AG10803 (cell line): ENCODE data around the gene USP19.

Experiments used
- DNase-seq: peaks from one replicate; pipeline ENCODE4 v3.0.0; 2010; ENCODE audit warnings: low read depth
- H3K4me3 ChIP-seq: 2 replicates; pipeline ENCODE4 v1.5.1; 2011; ENCODE audit warnings: mild to moderate bottlenecking, low read length, control low read depth
- TF ChIP-seq, protein P1 (sequence below): conservative IDR thresholded peaks from 2 replicates; pipeline ENCODE4 v1.5.1; 2011; ENCODE audit warnings: mild to moderate bottlenecking, low read length, control low read depth, inconsistent platforms

The USP19 gene

DNA sequence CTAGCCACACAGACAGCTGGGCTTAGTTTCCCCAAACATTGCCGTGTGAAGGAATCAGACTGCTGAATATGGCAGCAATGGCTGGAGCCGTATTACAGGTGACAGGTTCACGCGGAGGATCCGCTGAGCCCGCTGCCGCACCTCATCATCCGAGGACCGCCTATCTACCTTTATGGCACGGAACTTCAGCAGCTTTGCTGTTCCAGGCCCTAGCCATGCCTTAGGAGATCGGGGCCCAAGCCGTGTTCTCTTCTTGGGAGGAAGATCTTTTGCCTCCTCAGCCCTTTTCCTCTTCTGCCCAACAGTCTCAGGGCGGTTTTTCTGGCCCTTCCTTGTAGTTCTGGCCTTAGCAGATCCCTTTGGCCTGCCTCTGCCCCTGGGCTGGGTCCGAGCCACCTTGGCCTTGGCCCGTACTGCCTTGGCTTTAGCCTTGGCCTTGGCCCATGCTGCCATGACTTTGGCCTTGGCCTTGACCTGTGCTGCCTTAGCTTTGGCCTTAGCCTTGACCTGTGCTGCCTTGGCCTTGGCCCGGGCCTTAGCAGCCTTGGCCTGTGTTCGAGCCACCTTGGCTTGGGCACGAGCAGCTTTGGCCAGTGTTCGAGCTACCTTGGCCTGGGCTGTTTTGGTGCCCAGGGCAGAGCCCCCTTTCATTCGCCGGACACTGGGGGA is 42.3 kb upstream of the USP19 start:
- DNase-seq, result no peak
- TF ChIP-seq, protein P1, sequence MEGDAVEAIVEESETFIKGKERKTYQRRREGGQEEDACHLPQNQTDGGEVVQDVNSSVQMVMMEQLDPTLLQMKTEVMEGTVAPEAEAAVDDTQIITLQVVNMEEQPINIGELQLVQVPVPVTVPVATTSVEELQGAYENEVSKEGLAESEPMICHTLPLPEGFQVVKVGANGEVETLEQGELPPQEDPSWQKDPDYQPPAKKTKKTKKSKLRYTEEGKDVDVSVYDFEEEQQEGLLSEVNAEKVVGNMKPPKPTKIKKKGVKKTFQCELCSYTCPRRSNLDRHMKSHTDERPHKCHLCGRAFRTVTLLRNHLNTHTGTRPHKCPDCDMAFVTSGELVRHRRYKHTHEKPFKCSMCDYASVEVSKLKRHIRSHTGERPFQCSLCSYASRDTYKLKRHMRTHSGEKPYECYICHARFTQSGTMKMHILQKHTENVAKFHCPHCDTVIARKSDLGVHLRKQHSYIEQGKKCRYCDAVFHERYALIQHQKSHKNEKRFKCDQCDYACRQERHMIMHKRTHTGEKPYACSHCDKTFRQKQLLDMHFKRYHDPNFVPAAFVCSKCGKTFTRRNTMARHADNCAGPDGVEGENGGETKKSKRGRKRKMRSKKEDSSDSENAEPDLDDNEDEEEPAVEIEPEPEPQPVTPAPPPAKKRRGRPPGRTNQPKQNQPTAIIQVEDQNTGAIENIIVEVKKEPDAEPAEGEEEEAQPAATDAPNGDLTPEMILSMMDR, result no peak
- no peak overlapping the region for H3K4me3 ChIP-seq

DNA sequence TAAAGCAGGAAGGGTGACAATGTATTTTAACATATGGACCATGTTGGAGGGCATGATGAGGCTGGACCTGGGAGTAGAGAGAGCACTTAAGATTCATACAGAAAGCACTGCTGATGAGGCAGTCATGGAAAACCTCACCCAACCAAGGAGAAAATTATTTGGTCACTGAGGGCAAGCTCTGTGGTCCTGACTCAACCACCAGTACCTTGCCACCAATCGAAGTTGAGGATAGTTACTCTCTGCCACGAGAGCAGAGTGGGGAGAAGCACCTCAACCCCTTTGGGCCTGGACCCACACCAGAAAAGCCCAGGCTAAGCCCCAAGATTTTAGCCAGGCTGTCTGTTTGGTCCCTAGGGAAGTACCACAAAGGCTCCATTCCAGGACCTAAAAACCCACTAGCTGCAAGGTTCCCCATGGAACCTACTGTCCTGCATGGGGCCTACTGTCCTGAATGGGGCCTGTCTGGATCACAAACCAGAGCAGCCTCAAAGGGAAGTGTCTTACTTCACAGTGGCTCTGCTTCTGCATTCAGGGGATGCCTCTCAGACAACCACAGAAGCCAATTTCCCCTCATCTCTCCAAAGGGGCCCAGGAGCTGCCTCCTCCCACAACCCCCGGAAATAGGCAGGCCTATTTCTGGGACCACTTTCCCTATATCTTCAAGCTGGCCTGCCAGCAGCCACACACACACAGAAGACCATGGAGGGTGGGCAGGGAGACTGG is 41.3 kb upstream of the USP19 start:
- DNase-seq, result no peak
- H3K4me3 ChIP-seq, result no peak overlapping the region
- TF ChIP-seq, protein P1, result no peak

DNA sequence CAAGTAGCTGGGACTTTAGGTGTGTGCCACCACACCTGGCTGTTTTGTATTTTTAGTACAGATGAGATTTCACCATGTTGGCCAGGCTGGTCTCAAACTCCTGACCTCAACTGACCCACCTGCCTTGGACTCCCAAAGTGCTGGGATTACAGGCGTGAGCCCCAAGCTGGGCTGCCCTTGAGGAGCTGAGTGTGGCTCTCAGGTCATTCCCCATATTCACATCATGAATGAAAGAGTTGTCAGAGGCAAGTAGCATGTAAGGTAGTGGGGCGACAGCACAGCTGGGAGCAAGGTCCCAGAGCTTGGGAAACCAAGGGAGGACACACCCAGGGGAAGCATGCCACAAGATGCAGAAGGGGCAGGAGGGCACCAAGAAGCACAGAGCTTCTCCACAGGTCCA is 40.6 kb upstream of the USP19 start:
- no peak for DNase-seq
- H3K4me3 ChIP-seq, result no peak overlapping the region
- TF ChIP-seq, protein P1, result no peak

DNA sequence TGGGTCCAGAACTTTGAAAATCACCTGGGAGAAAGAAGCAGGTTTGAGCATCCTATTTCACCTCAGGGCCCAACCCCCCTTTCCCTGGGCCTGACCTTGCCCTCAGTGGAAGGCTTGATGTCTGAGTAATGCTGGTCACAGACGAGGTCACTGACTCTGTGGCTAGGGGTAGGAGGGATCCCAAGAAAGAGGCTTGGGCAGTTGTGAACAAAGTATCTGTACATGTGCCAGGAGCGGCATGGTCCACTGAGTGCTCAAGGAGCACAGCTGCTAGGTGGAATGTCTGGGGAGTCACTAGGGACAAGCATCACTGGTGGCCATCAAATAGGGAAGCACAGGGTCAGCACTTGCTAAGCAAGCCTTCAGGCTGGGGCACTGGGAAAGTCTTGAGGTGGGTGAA is 38.2 kb upstream of the USP19 start:
- DNase-seq, result no peak
- H3K4me3 ChIP-seq, result no peak overlapping the region
- TF ChIP-seq, protein P1, result no peak

DNA sequence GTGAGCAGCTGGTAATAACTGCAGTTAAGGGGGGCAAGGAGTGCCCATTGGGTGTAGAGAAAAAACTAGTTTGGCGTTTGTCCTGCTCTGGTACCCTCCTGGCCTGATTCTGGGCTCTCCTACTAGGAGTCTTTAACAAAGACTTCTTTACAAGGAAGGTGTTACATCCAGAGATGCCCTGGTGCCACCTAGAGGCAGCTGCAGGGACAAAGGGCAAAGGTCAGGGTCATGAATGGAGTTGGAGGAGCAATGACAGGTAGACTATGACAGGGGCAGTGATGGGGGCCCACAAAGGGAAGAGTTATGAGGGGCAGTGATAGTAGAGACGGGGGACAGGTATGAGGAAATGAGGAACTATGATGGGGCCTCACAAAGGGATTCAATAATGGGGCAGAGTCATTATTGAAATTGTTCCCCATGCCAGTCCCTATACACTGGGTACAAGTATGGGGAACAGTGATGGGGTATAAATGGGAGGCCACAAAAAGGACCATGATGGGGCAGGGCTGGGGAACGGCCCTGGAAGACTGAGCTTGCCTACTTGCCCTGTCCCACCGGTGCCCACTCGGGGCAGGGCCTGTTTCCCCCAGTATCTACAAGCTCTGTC is 37.6 kb upstream of the USP19 start:
- TF ChIP-seq, protein P1, result peak; percentile 42
- no peak for DNase-seq
- no peak overlapping the region for H3K4me3 ChIP-seq

DNA sequence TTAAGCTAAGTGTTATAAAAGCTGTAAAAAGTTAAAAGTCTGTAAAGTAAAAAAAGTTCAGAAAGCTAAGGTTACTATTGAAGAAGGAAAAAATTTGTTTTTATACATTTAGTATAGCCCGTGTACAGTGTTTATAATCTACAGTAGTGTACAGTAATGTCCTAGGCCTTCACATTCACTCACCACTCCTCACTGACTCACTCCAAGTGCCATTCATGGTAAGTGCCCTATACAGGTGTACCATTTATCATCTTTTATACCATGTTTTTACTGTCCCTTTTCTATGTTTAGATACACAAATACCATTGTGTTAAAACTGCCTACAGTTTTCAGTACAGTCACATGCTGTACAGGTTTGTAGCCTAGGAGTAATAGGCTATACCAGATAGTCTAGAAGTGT is 36.7 kb upstream of the USP19 start:
- no peak for DNase-seq
- H3K4me3 ChIP-seq, result no peak overlapping the region
- TF ChIP-seq, protein P1, result no peak
